GM12891 (cell line): Measurements from ENCODE around the gene PABPC3.

Source experiments
- POLR2A ChIP-seq: IDR thresholded peaks from 2 replicates; pipeline ENCODE4 v1.6.1; 2011; ENCODE audit warnings: low read depth, low read length, control low read depth
- POLR2AphosphoS5 ChIP-seq: IDR thresholded peaks from 2 replicates; pipeline ENCODE4 v1.6.1; 2011; ENCODE audit warnings: low read depth, low read length, control low read depth
- POU2F2 ChIP-seq: IDR thresholded peaks from 2 replicates; pipeline ENCODE4 v1.6.1; 2011; ENCODE audit warnings: low read depth, mild to moderate bottlenecking, control low read depth, low read length, moderate library complexity
- SPI1 ChIP-seq: IDR thresholded peaks from 2 replicates; pipeline ENCODE4 v1.6.1; 2011; ENCODE audit warnings: low read depth, low read length, control low read depth
- TAF1 ChIP-seq: IDR thresholded peaks from 2 replicates; pipeline ENCODE4 v1.6.1; 2011; ENCODE audit warnings: low read depth, low read length, control low read depth

- TF ChIP-seq POLR2AphosphoS5 (no peak), POLR2A (no peak), TAF1 (no peak), SPI1 (no peak), POU2F2 (no peak)
Observed at GRCh38 chr13:25117312-25117711, 21.4 kb downstream of the PABPC3 start.
